SK-N-SH (cell line): ENCODE measurements around the gene FRMD8. TPM values are rescaled to one million over a fixed set of nuclear protein-coding genes. Genes with fewer than 3 reads are reported as not detected.

Experiments used
- CTCF ChIA-PET: fragments of 300-600, 350-600 bp; formaldehyde crosslinking; extraction: SDS; loops from one replicate; lab custom pipeline; 2021; lab: Yijun Ruan, JAX
- POLR2A ChIA-PET: fragments of 350-600 bp; sonication (Branson Sonifier 250); formaldehyde crosslinking; extraction: SDS; loops from one replicate; lab custom pipeline; 2020; ENCODE audit warnings: antibody characterized with exemption, inconsistent platforms; lab: Yijun Ruan, JAX
- DNase-seq: peaks from one replicate; pipeline ENCODE4 v3.0.0; 2012
- H2AFZ ChIP-seq: fragments of 200-600 bp; sonication (generic); 2 replicates; pipeline ENCODE4 v1.8.1; 2016; ENCODE audit warnings: antibody characterized with exemption, mild to moderate bottlenecking, low read depth
- H3F3A ChIP-seq: fragments of 200-600 bp; sonication (generic); replicated peaks from 2 replicates; pipeline ENCODE3; 2016; ENCODE audit warnings: antibody characterized with exemption, mild to moderate bottlenecking; ENCODE audit not compliant: insufficient read depth
- H3K27ac ChIP-seq, 2 experiments: fragments of 200-500 bp in 1 of 2; fragments of 200-600 bp in 1 of 2; sonication (Bioruptor generic) in 1 of 2; sonication (generic), shearing (Covaris generic) in 1 of 2; 2 replicates each; pipeline versions ENCODE4 v1.5.1 to v1.6.1; 2014 to 2016; ENCODE audit warnings: low read depth in 2 of 2, inconsistent platforms in 1 of 2, low read length in 1 of 2, mild to moderate bottlenecking in 1 of 2, mixed read lengths in 1 of 2
- H3K27me3 ChIP-seq: fragments of 200-600 bp; sonication (generic), shearing (Covaris generic); 2 replicates; pipeline ENCODE4 v1.6.1; 2016; ENCODE audit warnings: mixed run types; ENCODE audit not compliant: insufficient read depth
- H3K36me3 ChIP-seq, 2 experiments: fragments of 200-500 bp in 1 of 2; fragments of 200-600 bp in 1 of 2; sonication (Bioruptor generic) in 1 of 2; sonication (generic) in 1 of 2; replicated peaks in 1 of 2; 2 replicates each; pipeline versions ENCODE3 to v1.5.1; 2014 to 2016; ENCODE audit warnings: low read length in 1 of 2, mild to moderate bottlenecking in 1 of 2; ENCODE audit not compliant: insufficient read depth in 2 of 2, control insufficient read depth in 1 of 2
- H3K4me1 ChIP-seq, 2 experiments: fragments of 200-500 bp in 1 of 2; fragments of 200-600 bp in 1 of 2; sonication (Bioruptor generic) in 1 of 2; sonication (generic), shearing (Covaris generic) in 1 of 2; 2 replicates each; pipeline versions ENCODE4 v1.5.1 to v1.6.1; 2014 to 2016; ENCODE audit warnings: low read depth in 1 of 2, low read length in 1 of 2, mixed run types in 1 of 2; ENCODE audit not compliant: insufficient read depth in 2 of 2, control insufficient read depth in 1 of 2
- H3K4me2 ChIP-seq: fragments of 200-600 bp; sonication (generic), shearing (Covaris generic); 2 replicates; pipeline ENCODE4 v1.6.1; 2017; ENCODE audit warnings: mixed run types
- H3K4me3 ChIP-seq, 2 experiments: fragments of 200-500 bp in 1 of 2; fragments of 200-600 bp in 1 of 2; sonication (Bioruptor generic) in 1 of 2; sonication (generic), shearing (Covaris generic) in 1 of 2; 2 replicates each; pipeline versions ENCODE4 v1.5.1 to v1.8.1; 2014 to 2016; ENCODE audit warnings: low read depth in 2 of 2, inconsistent platforms in 1 of 2, low read length in 1 of 2, mild to moderate bottlenecking in 1 of 2, mixed read lengths in 1 of 2, moderate library complexity in 1 of 2
- H3K79me2 ChIP-seq: fragments of 200-600 bp; sonication (generic); 2 replicates; pipeline ENCODE4 v1.8.1; 2017; ENCODE audit warnings: mild to moderate bottlenecking; ENCODE audit not compliant: insufficient read depth
- H3K9ac ChIP-seq: fragments of 200-600 bp; sonication (generic); 2 replicates; pipeline ENCODE4 v1.6.1; 2017; ENCODE audit warnings: mixed run types
- H3K9me2 ChIP-seq: fragments of 200-600 bp; sonication (generic); 2 replicates; pipeline ENCODE4 v1.6.1; 2017; ENCODE audit warnings: mixed run types
- H3K9me3 ChIP-seq: fragments of 200-600 bp; sonication (generic); 2 replicates; pipeline ENCODE4 v1.6.1; 2017; ENCODE audit warnings: mixed run types, mild to moderate bottlenecking, moderate library complexity
- H4K20me1 ChIP-seq: fragments of 200-600 bp; sonication (generic); 2 replicates; pipeline ENCODE4 v1.6.1; 2017; ENCODE audit warnings: mild to moderate bottlenecking, mixed run types; ENCODE audit not compliant: insufficient read depth
- CHD2 ChIP-seq: fragments of 150-350 bp; IDR thresholded peaks from 2 replicates; pipeline ENCODE4 v1.6.1; 2018; ENCODE audit warnings: low read length; ENCODE audit not compliant: partially characterized antibody
- JUND ChIP-seq: IDR thresholded peaks from 2 replicates; pipeline ENCODE4 v1.4.0; 2012
- NFIC ChIP-seq: IDR thresholded peaks from 2 replicates; pipeline ENCODE4 v1.4.0; 2012; ENCODE audit warnings: borderline replicate concordance
- NRF1 ChIP-seq: IDR thresholded peaks from 2 replicates; pipeline ENCODE4 v1.6.1; 2012; ENCODE audit warnings: low read depth, mild to moderate bottlenecking, low read length
- RAD21 ChIP-seq: IDR thresholded peaks from 2 replicates; pipeline ENCODE4 v1.6.1; 2012; ENCODE audit warnings: mild to moderate bottlenecking, low read length
- RCOR1 ChIP-seq: fragments of 150-350 bp; IDR thresholded peaks from 2 replicates; pipeline ENCODE4 v1.6.1; 2017; ENCODE audit warnings: antibody characterized with exemption, low read length
- RXRA ChIP-seq: IDR thresholded peaks from 2 replicates; pipeline ENCODE4 v1.4.0; 2012; ENCODE audit warnings: low read depth, mild to moderate bottlenecking, borderline replicate concordance
- SIN3A ChIP-seq: IDR thresholded peaks from 2 replicates; pipeline ENCODE4 v1.6.1; 2012; ENCODE audit warnings: low read depth, mild to moderate bottlenecking, low read length, moderate library complexity, borderline replicate concordance
- TCF12 ChIP-seq: IDR thresholded peaks from 2 replicates; pipeline ENCODE4 v1.4.0; 2012
- TEAD4 ChIP-seq: IDR thresholded peaks from 2 replicates; pipeline ENCODE4 v1.4.0; 2012; ENCODE audit warnings: mild to moderate bottlenecking, borderline replicate concordance; ENCODE audit not compliant: insufficient read depth
- WGBS: methylation state at CpG from one replicate; pipeline ENCODE4 v1.1.6; 2017; ENCODE audit warnings: low lambda C conversion rate; 5-methylcytosine and 5-hydroxymethylcytosine counted together
- polyA plus RNA-seq, 3 experiments: library from polyadenylated mRNA; depleted of rRNA; stranded (reverse); fragments of >200 nt; gene quantifications; 2 replicates each; pipeline ENCODE4 v1.2.3, GENCODE V29; 2012
- TF ChIP-seq, protein P1 (sequence below): fragments of 200-600 bp; sonication (generic); IDR thresholded peaks from 2 replicates; pipeline ENCODE4 v1.6.1; 2017; ENCODE audit warnings: antibody characterized with exemption, mild to moderate bottlenecking, moderate library complexity
- TF ChIP-seq, protein P2 (sequence below): IDR thresholded peaks from 2 replicates; pipeline ENCODE4 v1.4.0; 2012; ENCODE audit warnings: low read depth, borderline replicate concordance
- TF ChIP-seq, protein P3 (sequence below): IDR thresholded peaks from 2 replicates; pipeline ENCODE4 v1.4.0; 2012; ENCODE audit warnings: low read depth
- TF ChIP-seq, protein P4 (sequence below): fragments of 150-350 bp; IDR thresholded peaks from 2 replicates; pipeline ENCODE4 v1.6.1; 2016; ENCODE audit warnings: mild to moderate bottlenecking, low read depth, low read length

FRMD8 gene
- polyA plus RNA-seq, 1 of the 3 experiments (the other 2 are of a cell fraction), result 19.0 TPM

DNA sequence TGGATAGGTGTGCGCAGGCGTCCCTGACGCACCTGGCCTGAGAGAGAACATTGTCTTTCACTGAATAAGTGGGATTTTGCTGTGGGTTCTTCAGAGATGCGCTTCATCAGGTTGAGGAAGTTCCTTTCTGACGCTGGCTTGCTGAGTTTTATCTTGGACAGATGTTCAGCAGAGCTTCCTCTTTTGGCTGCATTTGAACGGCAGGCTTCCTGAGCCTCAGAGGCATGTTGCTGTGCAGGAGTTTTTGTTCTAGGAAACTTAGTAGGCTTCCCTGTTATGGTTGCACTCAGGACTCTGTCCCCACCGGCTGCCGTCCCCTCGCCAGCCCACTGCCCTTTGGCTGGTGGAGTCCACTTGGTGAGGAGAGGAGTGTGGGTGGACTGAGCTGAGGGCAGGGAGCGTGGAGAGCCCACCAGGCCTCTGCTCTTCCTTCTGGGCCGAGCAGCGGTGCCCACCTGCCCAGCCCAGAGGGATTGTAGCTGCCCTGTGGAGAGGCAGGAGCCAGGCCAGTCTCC lies 17.2 kb downstream of the FRMD8 start:
- Histone ChIP-seq H2AFZ (no peak overlapping the region), H3F3A (peaks cover 3% of the 10 kb centered on the region), H3K27ac (no peak overlapping the region), H3K4me3 (no peak overlapping the region), H4K20me1 (no peaks in the 10 kb centered on the region), H3K27me3 (no peaks in the 10 kb centered on the region), H3K9ac (no peak overlapping the region), H3K4me1 (no peaks in the 10 kb centered on the region), H3K4me2 (no peak overlapping the region), H3K36me3 (peaks cover 16 to 18% of the 10 kb centered on the region in 2 experiments), H3K9me2 (no peaks in the 10 kb centered on the region), H3K79me2 (no peaks in the 10 kb centered on the region), H3K9me3 (no peaks in the 10 kb centered on the region)
- 91% methylated on average over 11 of the region's 12 CpGs for WGBS
- CTCF ChIA-PET, result interaction anchor here (2.2 kb wide), 1 partner anchor 65 kb away, joined by 5 read pairs; no protein-coding TSS in a partner anchor
- DNase-seq, result no peak
- POLR2A ChIA-PET, result no interaction called here
- no peak for TF ChIP-seq TCF12
- TF ChIP-seq TEAD4, result no peak
- TF ChIP-seq, protein P1, sequence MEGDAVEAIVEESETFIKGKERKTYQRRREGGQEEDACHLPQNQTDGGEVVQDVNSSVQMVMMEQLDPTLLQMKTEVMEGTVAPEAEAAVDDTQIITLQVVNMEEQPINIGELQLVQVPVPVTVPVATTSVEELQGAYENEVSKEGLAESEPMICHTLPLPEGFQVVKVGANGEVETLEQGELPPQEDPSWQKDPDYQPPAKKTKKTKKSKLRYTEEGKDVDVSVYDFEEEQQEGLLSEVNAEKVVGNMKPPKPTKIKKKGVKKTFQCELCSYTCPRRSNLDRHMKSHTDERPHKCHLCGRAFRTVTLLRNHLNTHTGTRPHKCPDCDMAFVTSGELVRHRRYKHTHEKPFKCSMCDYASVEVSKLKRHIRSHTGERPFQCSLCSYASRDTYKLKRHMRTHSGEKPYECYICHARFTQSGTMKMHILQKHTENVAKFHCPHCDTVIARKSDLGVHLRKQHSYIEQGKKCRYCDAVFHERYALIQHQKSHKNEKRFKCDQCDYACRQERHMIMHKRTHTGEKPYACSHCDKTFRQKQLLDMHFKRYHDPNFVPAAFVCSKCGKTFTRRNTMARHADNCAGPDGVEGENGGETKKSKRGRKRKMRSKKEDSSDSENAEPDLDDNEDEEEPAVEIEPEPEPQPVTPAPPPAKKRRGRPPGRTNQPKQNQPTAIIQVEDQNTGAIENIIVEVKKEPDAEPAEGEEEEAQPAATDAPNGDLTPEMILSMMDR, result no peak
- no peak for TF ChIP-seq RXRA
- no peak for TF ChIP-seq NRF1
- TF ChIP-seq SIN3A, result no peak
- TF ChIP-seq, protein P2, sequence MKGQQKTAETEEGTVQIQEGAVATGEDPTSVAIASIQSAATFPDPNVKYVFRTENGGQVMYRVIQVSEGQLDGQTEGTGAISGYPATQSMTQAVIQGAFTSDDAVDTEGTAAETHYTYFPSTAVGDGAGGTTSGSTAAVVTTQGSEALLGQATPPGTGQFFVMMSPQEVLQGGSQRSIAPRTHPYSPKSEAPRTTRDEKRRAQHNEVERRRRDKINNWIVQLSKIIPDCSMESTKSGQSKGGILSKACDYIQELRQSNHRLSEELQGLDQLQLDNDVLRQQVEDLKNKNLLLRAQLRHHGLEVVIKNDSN, result no peak
- TF ChIP-seq, protein P3, sequence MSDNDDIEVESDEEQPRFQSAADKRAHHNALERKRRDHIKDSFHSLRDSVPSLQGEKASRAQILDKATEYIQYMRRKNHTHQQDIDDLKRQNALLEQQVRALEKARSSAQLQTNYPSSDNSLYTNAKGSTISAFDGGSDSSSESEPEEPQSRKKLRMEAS, result no peak
- TF ChIP-seq, all 33 proteins: peak for 0

DNA sequence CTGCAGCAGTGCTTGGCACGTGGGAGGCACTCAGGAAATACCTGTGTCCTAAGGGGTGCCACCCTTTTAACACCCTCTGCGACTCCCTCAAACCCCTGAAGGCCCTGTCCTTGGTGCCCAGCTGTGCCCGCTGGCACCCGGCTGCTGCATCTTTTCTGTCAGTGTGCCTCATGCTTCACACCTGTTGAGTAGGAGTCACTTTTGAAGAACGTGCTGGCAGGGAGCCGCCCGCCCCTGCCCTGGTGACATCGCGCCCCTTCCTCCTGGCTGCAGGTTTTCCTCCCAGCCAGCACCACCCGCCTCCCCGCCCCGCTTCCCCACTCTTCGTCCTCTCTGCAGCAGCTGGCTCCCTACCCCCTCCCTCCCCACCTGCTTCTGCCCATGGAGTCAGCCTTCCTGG lies 17.8 kb downstream of the FRMD8 start:
- H3F3A ChIP-seq, result peaks cover 3% of the 10 kb centered on the region
- POLR2A ChIA-PET, result no interaction called here

More for the DNA sequence above, 17.8 kb downstream of the FRMD8 start:
- no peak overlapping the region for H3K9ac ChIP-seq
- TF ChIP-seq, protein P4, sequence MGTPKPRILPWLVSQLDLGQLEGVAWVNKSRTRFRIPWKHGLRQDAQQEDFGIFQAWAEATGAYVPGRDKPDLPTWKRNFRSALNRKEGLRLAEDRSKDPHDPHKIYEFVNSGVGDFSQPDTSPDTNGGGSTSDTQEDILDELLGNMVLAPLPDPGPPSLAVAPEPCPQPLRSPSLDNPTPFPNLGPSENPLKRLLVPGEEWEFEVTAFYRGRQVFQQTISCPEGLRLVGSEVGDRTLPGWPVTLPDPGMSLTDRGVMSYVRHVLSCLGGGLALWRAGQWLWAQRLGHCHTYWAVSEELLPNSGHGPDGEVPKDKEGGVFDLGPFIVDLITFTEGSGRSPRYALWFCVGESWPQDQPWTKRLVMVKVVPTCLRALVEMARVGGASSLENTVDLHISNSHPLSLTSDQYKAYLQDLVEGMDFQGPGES, result no peak
- TF ChIP-seq SIN3A (no peak), JUND (no peak), CHD2 (no peak), NFIC (no peak), RCOR1 (no peak), RAD21 (no peak)
- TF ChIP-seq, all 33 proteins: peak for 0
- Histone ChIP-seq H3K9me3 (no peaks in the 10 kb centered on the region), H3K4me1 (no peaks in the 10 kb centered on the region), H3K27me3 (no peaks in the 10 kb centered on the region), H3K4me3 (no peak overlapping the region), H3K36me3 (peaks cover 16 to 24% of the 10 kb centered on the region in 2 experiments), H3K27ac (no peak overlapping the region), H3K79me2 (no peaks in the 10 kb centered on the region), H3K4me2 (no peak overlapping the region), H4K20me1 (no peaks in the 10 kb centered on the region), H3K9me2 (no peaks in the 10 kb centered on the region), H2AFZ (no peak overlapping the region)
- DNase-seq, result no peak
- 98% methylated on average over 11 of the region's 13 CpGs for WGBS
- CTCF ChIA-PET, result interaction anchor here (2.2 to 3.6 kb wide), 2 partner anchors 12 to 65 kb away, joined by 5 to 20 read pairs; no protein-coding TSS in a partner anchor
